Suprapubic skin (tissue), 4 donors: ENCODE results near the gene TIMP2. TPM values are rescaled to one million over a fixed set of nuclear protein-coding genes. Genes with fewer than 3 reads are reported as not detected.

ENCODE experiments used
- DNase-seq, 2 donors: peaks; one replicate each; pipeline ENCODE4 v3.0.0-alpha.2; 2019; ENCODE audit warnings: low spot score in 2 of 2
- H3K27ac ChIP-seq: fragments of 200-600 bp; sonication (generic); one replicate; pipeline ENCODE4 v1.5.1; 2019
- H3K27me3 ChIP-seq: fragments of 200-600 bp; sonication (generic); one replicate; pipeline ENCODE4 v1.5.1; 2019
- H3K36me3 ChIP-seq: fragments of 200-600 bp; sonication (generic); one replicate; pipeline ENCODE4 v1.5.1; 2019
- H3K4me1 ChIP-seq: fragments of 200-600 bp; sonication (generic); one replicate; pipeline ENCODE4 v1.5.1; 2019
- H3K4me3 ChIP-seq: fragments of 200-600 bp; sonication (generic); one replicate; pipeline ENCODE4 v1.5.1; 2019; ENCODE audit warnings: mild to moderate bottlenecking
- H3K9me3 ChIP-seq: fragments of 200-600 bp; sonication (generic); one replicate; pipeline ENCODE4 v1.5.1; 2019
- EP300 ChIP-seq: sonication (generic); formaldehyde crosslinking; IDR thresholded peaks from one replicate; pipeline ENCODE4 v1.6.1; 2017; ENCODE audit warnings: antibody characterized with exemption
- POLR2A ChIP-seq, 2 donors: fragments of 450-650 bp; IDR thresholded peaks; one replicate each; pipeline ENCODE4 v1.6.1; 2017; ENCODE audit warnings: antibody characterized with exemption in 2 of 2, mild to moderate bottlenecking in 2 of 2, moderate library complexity in 2 of 2
- POLR2AphosphoS5 ChIP-seq, 3 donors: sonication (generic); formaldehyde crosslinking; IDR thresholded peaks; one replicate each; pipeline ENCODE4 v1.6.1; 2017; ENCODE audit warnings: antibody characterized with exemption in 3 of 3
- WGBS: methylation state at CpG from one replicate; pipeline ENCODE4 v1.1.5; 2018; 5-methylcytosine and 5-hydroxymethylcytosine counted together
- total RNA-seq, 4 donors: library from RNA; depleted of rRNA; stranded (reverse); fragments of >200 nt; gene quantifications; one replicate each; pipeline ENCODE4 v1.1.0, GENCODE V29; 2016
- TF ChIP-seq, protein P1 (sequence below), 2 donors: fragments of 200-600 bp in 1 of 2; fragments of 450-650 bp in 1 of 2; sonication (generic) in 1 of 2; IDR thresholded peaks; one replicate each; pipeline ENCODE4 v1.5.1; 2016 to 2019; ENCODE audit warnings: antibody characterized with exemption in 2 of 2, mild to moderate bottlenecking in 1 of 2, moderate library complexity in 1 of 2

The TIMP2 gene
- total RNA-seq, 4 donors from 2014 or later, result 48.4 to 114 (median 76.0) TPM

DNA sequence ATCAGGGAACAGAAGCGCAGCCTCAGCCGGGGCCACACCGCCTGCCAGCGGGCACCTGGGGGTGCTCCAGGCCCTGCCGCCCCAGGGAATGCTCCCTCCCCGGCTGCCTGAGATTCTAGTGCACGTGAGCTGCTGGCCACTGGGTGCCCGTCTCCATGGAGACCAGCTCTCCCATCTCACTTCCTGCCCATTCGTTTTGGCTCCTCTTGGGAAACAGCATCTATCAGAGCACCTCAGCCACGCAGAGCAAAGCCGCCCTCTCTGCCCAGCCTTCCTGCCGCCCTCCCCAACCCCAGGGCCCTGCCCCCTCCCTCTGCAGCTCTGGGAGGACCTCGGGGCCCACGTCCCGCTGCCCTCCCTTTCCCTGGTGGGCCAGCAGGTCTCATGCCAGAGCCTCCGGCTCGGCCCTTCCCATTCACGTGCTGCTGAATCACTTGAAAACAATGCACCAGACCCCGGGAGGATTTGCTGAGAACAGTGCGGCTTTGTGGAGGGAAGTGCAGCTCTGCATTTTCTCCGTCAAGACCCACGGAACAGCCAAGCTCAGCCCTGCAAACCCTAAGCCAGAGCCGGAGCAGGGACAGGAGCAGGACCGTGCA, 41.6 kb downstream of the TIMP2 start:
- Histone ChIP-seq H3K27me3 (no peaks in the 10 kb centered on the region), H3K36me3 (no peaks in the 10 kb centered on the region), H3K4me1 (peaks cover 70% of the 10 kb centered on the region), H3K27ac (peak overlapping the region; percentile 95), H3K9me3 (no peaks in the 10 kb centered on the region), H3K4me3 (peak overlapping the region; percentile 39)
- 32% methylated on average over 9 of the region's 24 CpGs for WGBS
- DNase-seq, result peak; percentile 92 to 93
- TF ChIP-seq EP300 (no peak), POLR2A (IDR thresholded peaks at IDR 0.05) (peak in 1 of 2 donors; percentile 49), POLR2AphosphoS5 (IDR thresholded peaks at IDR 0.05) (peak in 2 of 3 donors; percentile 31 to 73)
- TF ChIP-seq, protein P1, sequence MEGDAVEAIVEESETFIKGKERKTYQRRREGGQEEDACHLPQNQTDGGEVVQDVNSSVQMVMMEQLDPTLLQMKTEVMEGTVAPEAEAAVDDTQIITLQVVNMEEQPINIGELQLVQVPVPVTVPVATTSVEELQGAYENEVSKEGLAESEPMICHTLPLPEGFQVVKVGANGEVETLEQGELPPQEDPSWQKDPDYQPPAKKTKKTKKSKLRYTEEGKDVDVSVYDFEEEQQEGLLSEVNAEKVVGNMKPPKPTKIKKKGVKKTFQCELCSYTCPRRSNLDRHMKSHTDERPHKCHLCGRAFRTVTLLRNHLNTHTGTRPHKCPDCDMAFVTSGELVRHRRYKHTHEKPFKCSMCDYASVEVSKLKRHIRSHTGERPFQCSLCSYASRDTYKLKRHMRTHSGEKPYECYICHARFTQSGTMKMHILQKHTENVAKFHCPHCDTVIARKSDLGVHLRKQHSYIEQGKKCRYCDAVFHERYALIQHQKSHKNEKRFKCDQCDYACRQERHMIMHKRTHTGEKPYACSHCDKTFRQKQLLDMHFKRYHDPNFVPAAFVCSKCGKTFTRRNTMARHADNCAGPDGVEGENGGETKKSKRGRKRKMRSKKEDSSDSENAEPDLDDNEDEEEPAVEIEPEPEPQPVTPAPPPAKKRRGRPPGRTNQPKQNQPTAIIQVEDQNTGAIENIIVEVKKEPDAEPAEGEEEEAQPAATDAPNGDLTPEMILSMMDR (IDR thresholded peaks at IDR 0.05), result no peak

DNA sequence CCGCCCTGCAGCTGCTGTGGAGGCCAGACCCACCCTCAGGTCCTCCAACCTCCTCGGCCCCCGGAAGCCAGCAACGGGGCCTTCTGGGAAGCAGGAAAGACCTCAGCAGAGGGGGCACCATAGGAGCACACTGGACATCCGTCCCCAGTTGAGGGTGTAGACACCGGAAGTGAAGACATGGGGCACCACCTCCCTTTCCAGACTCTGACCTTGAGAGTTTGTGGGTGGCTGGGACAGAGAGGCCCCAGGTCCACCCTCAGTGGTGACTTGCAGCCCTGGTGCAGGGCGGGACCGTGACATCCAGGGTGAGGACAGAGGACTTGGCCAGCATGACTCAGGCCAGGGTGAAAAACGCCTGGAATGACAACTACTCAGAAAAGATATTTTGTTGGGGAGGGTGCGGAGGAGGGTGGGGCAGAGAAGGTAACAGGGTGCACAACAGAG, 42.1 kb downstream of the TIMP2 start:
- Histone ChIP-seq H3K36me3 (no peaks in the 10 kb centered on the region), H3K9me3 (no peaks in the 10 kb centered on the region), H3K4me1 (peaks cover 75% of the 10 kb centered on the region), H3K27me3 (no peaks in the 10 kb centered on the region), H3K4me3 (peak overlapping the region; percentile 39), H3K27ac (peak overlapping the region; percentile 95)
- WGBS, result 34% methylated on average over 8 of the region's 10 CpGs
- TF ChIP-seq POLR2A (IDR thresholded peaks at IDR 0.05), result no peak
- TF ChIP-seq POLR2AphosphoS5 (IDR thresholded peaks at IDR 0.05), result peak; percentile 20 to 50 (median 50)
- DNase-seq, result peak; percentile 92 to 93

DNA sequence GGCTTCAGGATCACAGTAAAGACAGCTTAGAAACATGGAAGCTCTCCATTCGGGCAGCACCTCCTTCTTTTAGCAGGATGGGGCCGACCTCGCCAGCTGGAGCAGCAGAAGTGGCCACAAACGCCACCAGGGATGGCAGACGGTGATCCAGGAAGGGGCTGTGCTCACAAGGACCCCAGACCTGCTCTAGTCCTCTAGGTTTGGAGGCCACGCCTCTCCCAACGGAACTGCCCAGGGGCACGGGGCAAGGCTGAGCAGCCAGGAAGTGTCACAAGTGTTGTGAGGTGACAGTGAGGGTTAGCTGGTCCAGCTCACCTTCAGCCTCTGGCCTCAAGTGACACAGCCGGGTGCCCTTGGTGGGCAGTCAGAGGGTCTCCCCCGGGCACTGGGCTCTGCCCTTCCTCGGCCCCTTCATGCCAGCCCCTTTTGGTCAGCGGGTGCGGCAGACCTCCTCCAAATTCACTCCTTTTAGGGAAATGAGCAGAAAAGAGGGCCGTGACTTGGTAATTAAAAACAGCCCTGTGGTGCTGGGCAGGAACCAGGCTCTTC, 42.6 kb downstream of the TIMP2 start:
- WGBS, result 31% methylated on average over 6 of the region's 14 CpGs
- no peaks in the 10 kb centered on the region for H3K27me3 ChIP-seq
- H3K9me3 ChIP-seq, result no peaks in the 10 kb centered on the region
- peak overlapping the region; percentile 95 for H3K27ac ChIP-seq
- peaks cover 77% of the 10 kb centered on the region for H3K4me1 ChIP-seq
- DNase-seq, result peak in 1 of 2 donors; percentile 81
- peak overlapping the region; percentile 39 for H3K4me3 ChIP-seq
- TF ChIP-seq EP300 (no peak), POLR2A (IDR thresholded peaks at IDR 0.05) (no peak), POLR2AphosphoS5 (IDR thresholded peaks at IDR 0.05) (no peak)
- TF ChIP-seq, protein P1 (IDR thresholded peaks at IDR 0.05), result no peak
- H3K36me3 ChIP-seq, result no peaks in the 10 kb centered on the region

DNA sequence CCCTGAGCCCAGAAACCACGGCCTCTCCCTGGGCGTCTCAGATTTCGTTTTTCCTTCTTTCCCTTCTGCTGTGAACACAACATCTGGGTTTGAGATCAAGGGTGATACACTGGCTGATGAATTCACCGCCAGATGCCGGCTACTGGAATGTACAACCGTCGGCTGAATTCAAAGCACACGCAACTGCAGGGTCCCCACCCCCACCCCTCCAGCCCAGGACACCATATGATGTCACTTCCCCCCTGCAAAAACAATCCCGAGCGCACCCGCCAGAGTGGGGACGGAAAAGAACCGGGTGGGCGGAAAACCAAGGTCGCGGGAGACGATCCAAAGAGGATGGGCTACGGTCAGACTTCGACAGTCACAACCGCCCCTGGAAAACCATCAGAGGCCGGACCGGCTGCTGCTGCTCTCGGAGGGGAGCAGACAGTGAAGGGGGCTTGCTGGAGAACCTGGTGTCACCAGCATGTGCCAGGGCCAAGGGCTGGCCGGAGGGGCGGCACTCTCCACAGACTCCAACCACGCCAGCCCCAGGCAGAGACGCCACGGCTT, 45.5 kb downstream of the TIMP2 start:
- TF ChIP-seq, protein P1 (IDR thresholded peaks at IDR 0.05), result peak in 1 of 2 donors; percentile 5
- TF ChIP-seq EP300 (no peak), POLR2AphosphoS5 (IDR thresholded peaks at IDR 0.05) (peak in 1 of 3 donors; percentile 59), POLR2A (IDR thresholded peaks at IDR 0.05) (peak in 1 of 2 donors; percentile 11)
- Histone ChIP-seq H3K36me3 (no peaks in the 10 kb centered on the region), H3K27ac (peak overlapping the region; percentile 79), H3K9me3 (no peaks in the 10 kb centered on the region), H3K27me3 (no peaks in the 10 kb centered on the region), H3K4me1 (peaks cover 85% of the 10 kb centered on the region), H3K4me3 (peak overlapping the region; percentile 26)
- 42% methylated on average over 27 of the region's 28 CpGs for WGBS
- DNase-seq, result peak; percentile 90 to 92

DNA sequence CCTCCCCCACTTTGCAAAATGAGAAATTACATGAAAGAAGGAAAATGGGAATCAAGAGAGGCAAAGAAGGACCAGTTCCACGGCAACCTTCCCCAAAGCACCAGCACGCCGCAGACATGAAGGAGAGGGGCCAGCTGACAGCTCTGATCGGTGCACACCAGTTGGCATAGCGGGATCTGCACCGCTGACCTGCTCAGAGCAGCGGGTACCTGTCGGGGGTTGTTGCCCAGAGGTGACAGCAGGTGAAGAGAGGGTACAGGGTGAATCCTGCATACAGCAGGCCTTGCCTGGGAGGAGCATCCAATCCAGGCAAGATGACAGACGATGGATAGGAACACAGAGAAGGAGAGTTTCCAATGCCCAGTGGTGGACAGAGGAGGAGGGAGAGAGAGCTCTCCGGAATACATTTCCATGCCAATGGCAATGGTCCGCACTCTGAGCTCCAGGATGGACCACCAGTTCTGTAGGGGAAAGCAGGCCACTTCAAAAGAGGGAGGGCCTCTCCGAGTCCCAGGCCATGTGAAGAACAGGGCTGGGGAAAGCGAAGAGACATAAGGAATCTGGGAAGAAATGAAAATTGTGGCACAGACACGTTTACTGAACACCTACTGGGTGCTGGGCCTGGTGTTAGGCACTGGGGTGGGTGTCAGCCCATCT, 46.2 kb downstream of the TIMP2 start:
- peak overlapping the region; percentile 79 for H3K27ac ChIP-seq
- no peaks in the 10 kb centered on the region for H3K27me3 ChIP-seq
- H3K4me1 ChIP-seq, result peaks cover 78% of the 10 kb centered on the region
- no peaks in the 10 kb centered on the region for H3K36me3 ChIP-seq
- H3K9me3 ChIP-seq, result no peaks in the 10 kb centered on the region
- WGBS, result 85% methylated on average over 14 of the region's 14 CpGs
- TF ChIP-seq POLR2A (IDR thresholded peaks at IDR 0.05), result no peak
- TF ChIP-seq POLR2AphosphoS5 (IDR thresholded peaks at IDR 0.05), result no peak
- TF ChIP-seq EP300, result no peak
- TF ChIP-seq, protein P1 (IDR thresholded peaks at IDR 0.05), result no peak
- no peak for DNase-seq
- peak overlapping the region; percentile 26 for H3K4me3 ChIP-seq
